Spleen (tissue), 11 donors: ENCODE data around the gene ATAD1. TPM values are rescaled to one million over a fixed set of nuclear protein-coding genes. Genes with fewer than 3 reads are reported as not detected.

Experiments
- DNase-seq: peaks from one replicate; pipeline ENCODE4 v3.0.0-alpha.2; 2020
- H3K27ac ChIP-seq, 8 donors: fragments of 200-600 bp; sonication (generic) in 7 of 8; 1 replicate in 4 of 8; 2 replicates in 4 of 8; pipeline versions ENCODE4 v1.5.0 to v1.8.0; 2016 to 2021; ENCODE audit warnings: inconsistent platforms in 4 of 8, mild to moderate bottlenecking in 4 of 8, moderate library complexity in 1 of 8
- H3K27me3 ChIP-seq, 7 donors: fragments of 200-600 bp; sonication (generic) in 6 of 7; replicated peaks in 1 of 7; 1 replicate in 4 of 7; 2 replicates in 3 of 7; pipeline versions ENCODE4 v1.5.0 to v1.8.0; 2016 to 2021; ENCODE audit warnings: inconsistent platforms in 3 of 7, mild to moderate bottlenecking in 1 of 7
- H3K36me3 ChIP-seq, 6 donors: fragments of 200-600 bp; sonication (generic) in 5 of 6; 1 replicate in 4 of 6; 2 replicates in 2 of 6; pipeline versions ENCODE4 v1.5.0 to v1.8.0; 2016 to 2021; ENCODE audit warnings: inconsistent platforms in 2 of 6
- H3K4me1 ChIP-seq, 6 donors: fragments of 200-600 bp; sonication (generic) in 5 of 6; 1 replicate in 3 of 6; 2 replicates in 3 of 6; pipeline versions ENCODE4 v1.5.0 to v1.8.0; 2016 to 2021; ENCODE audit warnings: inconsistent platforms in 3 of 6
- H3K4me3 ChIP-seq, 8 donors: fragments of 200-600 bp; sonication (generic) in 7 of 8; 1 replicate in 4 of 8; 2 replicates in 4 of 8; pipeline versions ENCODE4 v1.5.0 to v1.8.0; 2016 to 2021; ENCODE audit warnings: inconsistent platforms in 4 of 8, mild to moderate bottlenecking in 4 of 8, moderate library complexity in 2 of 8
- H3K9me3 ChIP-seq, 8 donors: fragments of 200-600 bp; sonication (generic) in 7 of 8; 1 replicate in 4 of 8; 2 replicates in 4 of 8; pipeline versions ENCODE4 v1.5.0 to v1.8.0; 2016 to 2021; ENCODE audit warnings: inconsistent platforms in 4 of 8
- POLR2A ChIP-seq, 3 donors: fragments of 450-650 bp; IDR thresholded peaks; one replicate each; pipeline ENCODE4 v1.5.1; 2017; ENCODE audit warnings: antibody characterized with exemption in 3 of 3, mild to moderate bottlenecking in 1 of 3
- POLR2AphosphoS5 ChIP-seq, 3 donors: sonication (generic); formaldehyde crosslinking; IDR thresholded peaks; one replicate each; pipeline ENCODE4 v1.5.1; 2017; ENCODE audit warnings: antibody characterized with exemption in 3 of 3
- WGBS, 5 donors: extraction: QIAGEN DNeasy Blood & Tissue Kit in 3 of 5; methylation state at CpG; one replicate each; pipeline versions ENCODE4 v1.1.5 to v1.1.7; 2013 to 2018; 5-methylcytosine and 5-hydroxymethylcytosine counted together
- intact Hi-C: fragments of 100-400 bp; cut with DNase I; formaldehyde crosslinking; loops from one replicate; pipeline ENCODE4 v1.15.0; 2023; ENCODE audit warnings: low total_unique reads
- polyA plus RNA-seq, 3 donors: library from polyadenylated mRNA; stranded (reverse); fragments of 200-250 nt; gene quantifications; one replicate each; pipeline ENCODE4 v1.2.1, GENCODE V29; 2013
- total RNA-seq, 7 donors: library from RNA; depleted of rRNA in 3 of 7; stranded (reverse); fragments of >200 nt in 3 of 7; fragmentation: NEBNext Ultra II Directional in 4 of 7; extraction: Animal tissue kit (Norgen Biotek cat#: 25700) in 4 of 7; gene quantifications; one replicate each; pipeline versions ENCODE4 v1.1.0 to v1.2.1, GENCODE V29; 2016 to 2021
- TF ChIP-seq, protein P1 (sequence below), 11 experiments: fragments of 200-600 bp in 7 of 11; fragments of 450-650 bp in 4 of 11; sonication (generic) in 4 of 11; IDR thresholded peaks in 8 of 11; conservative IDR thresholded peaks in 3 of 11; 1 replicate in 7 of 11; 2 replicates in 4 of 11; pipeline versions ENCODE4 v1.4.0 to v1.8.0; 2016 to 2021; ENCODE audit warnings: antibody characterized with exemption in 11 of 11, inconsistent platforms in 4 of 11, mild to moderate bottlenecking in 1 of 11
- donor health status: healthy with polysubstance abuse.
- donor health status: DM: no; HTN: no; CAD: no; lungs with moderate emphysema.
- donor health status: DM: no; HTN: no; CAD: no.
- donor health status: Bipolar disorder and iron deficiency.
- donor health status: healthy.
- donor health status: DM: no; HTN: no; CAD: no.
- donor health status: DM: yes; HTN: yes; CAD: no.

The ATAD1 gene
- total and polyA plus RNA-seq, 10 donors = 8.7 to 49.4 (median 32.3) TPM

DNA sequence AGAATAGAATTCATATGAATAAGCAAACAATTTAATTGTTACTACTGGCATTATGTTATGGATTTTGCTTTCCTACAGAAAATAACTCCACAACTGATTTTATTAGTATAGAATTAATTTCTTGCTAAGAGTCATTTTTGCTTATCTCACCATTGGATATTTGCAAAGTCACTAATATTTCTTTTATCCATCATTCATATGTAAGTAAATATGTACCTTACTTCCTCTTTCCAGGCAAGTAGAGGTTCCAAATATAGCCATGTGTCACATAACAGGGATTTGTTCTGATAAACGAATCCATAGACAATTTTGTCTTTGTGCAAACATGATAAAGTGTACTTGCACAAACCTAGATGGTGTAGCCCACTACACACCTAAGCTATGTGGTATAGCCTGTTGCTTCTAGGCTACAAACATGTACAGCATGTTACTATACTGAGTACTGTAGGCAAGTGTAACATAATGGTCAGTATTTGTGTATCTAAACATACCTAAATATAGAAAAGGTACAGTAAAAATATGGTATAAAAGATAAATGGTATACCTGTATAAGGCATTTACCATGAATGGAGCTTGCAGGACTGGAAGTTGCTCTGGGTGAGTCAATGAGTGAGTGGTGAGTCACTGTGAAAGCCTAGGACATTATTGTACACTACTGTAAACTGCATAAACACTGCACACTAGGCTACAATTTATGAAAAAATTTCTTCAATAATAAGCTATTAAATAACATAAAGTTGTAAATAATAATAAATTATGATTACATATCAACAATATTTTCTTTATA is 27.0 kb upstream of the ATAD1 start:
- intact Hi-C loops = loop anchor here (5.0 kb wide), 1 partner anchor 707 kb away; no protein-coding TSS in a partner anchor
- 19 to 31% (median 24%) methylated on average over 1 of the region's 1 CpG for WGBS, 5 donors
- TF ChIP-seq POLR2A (IDR thresholded peaks at IDR 0.05) (no peak), POLR2AphosphoS5 (IDR thresholded peaks at IDR 0.05) (no peak)
- TF ChIP-seq, protein P1, sequence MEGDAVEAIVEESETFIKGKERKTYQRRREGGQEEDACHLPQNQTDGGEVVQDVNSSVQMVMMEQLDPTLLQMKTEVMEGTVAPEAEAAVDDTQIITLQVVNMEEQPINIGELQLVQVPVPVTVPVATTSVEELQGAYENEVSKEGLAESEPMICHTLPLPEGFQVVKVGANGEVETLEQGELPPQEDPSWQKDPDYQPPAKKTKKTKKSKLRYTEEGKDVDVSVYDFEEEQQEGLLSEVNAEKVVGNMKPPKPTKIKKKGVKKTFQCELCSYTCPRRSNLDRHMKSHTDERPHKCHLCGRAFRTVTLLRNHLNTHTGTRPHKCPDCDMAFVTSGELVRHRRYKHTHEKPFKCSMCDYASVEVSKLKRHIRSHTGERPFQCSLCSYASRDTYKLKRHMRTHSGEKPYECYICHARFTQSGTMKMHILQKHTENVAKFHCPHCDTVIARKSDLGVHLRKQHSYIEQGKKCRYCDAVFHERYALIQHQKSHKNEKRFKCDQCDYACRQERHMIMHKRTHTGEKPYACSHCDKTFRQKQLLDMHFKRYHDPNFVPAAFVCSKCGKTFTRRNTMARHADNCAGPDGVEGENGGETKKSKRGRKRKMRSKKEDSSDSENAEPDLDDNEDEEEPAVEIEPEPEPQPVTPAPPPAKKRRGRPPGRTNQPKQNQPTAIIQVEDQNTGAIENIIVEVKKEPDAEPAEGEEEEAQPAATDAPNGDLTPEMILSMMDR (IDR thresholded peaks at IDR 0.05 in 8 of 11, conservative IDR thresholded peaks at IDR 0.05 in 3 of 11) = no peak
- no peak overlapping the region for H3K27ac ChIP-seq
- H3K27me3 ChIP-seq = no peaks in the 10 kb centered on the region
- DNase-seq = no peak
- no peaks in the 10 kb centered on the region for H3K4me1 ChIP-seq
- H3K36me3 ChIP-seq = no peaks in the 10 kb centered on the region
- no peak overlapping the region for H3K4me3 ChIP-seq
- H3K9me3 ChIP-seq = no peaks in the 10 kb centered on the region

DNA sequence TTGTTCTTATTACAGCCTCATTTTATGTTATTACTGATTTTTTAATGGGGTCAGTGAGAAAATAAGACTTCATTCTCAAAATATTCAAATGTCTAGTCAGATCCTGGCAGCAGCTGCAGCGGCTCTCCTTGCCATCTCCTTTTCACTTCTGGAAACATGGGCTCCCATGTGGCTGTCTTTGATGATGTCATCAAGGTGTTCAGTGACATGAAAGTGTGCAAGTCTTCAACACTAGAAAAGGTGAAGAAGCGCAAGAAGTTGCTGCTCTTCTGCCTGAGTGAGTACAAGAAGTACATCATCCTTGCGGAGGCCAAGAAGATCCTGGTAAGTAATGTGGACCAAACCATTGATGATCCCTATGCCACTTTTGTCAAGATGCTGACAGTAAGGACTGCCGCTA is 25.7 kb upstream of the ATAD1 start:
- H3K4me3 ChIP-seq = no peak overlapping the region
- TF ChIP-seq, protein P1 (IDR thresholded peaks at IDR 0.05 in 8 of 11, conservative IDR thresholded peaks at IDR 0.05 in 3 of 11) = no peak
- no peak for TF ChIP-seq POLR2AphosphoS5 (IDR thresholded peaks at IDR 0.05)
- TF ChIP-seq POLR2A (IDR thresholded peaks at IDR 0.05) = no peak
- no peak overlapping the region for H3K27ac ChIP-seq
- intact Hi-C loops = no loop called here
- no peaks in the 10 kb centered on the region for H3K36me3 ChIP-seq
- no peaks in the 10 kb centered on the region for H3K9me3 ChIP-seq
- no peaks in the 10 kb centered on the region for H3K4me1 ChIP-seq
- H3K27me3 ChIP-seq = no peaks in the 10 kb centered on the region
- 96 to 99% (median 97%) methylated on average over 4 of the region's 4 CpGs for WGBS, 5 donors
- no peak for DNase-seq

DNA sequence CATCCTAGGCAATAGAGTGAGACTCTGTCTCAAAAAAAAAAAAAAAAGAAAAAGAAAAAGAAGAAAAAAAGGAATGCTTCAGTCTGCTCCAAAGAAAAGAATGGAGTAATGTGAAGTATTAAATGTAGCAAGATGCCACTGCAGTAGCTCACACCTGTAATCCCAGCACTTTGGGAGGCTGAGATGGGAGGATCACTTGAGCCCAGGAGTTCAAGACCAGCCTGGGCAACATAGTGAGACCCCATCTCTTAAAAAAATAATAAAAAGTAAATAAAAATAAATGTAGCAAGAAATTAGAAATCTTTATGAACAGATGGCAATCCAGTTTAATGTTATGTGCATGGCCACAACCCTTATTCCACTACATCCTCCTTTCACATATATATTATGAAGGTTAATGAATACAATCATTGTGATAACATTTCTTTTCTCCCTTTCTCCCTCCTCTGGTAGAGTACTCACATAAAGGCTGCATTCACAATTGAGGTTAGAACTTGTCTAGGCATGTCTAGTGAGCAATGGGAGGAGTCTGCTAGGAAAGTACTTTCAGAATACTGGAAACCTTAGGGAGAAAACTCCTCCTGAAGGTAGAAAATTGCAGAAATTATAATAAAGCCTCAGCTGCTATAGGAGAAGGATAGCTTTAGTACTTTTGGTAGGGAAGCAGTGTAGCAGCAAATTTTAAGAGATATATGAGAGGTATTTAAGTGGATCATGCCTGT is 24.9 kb upstream of the ATAD1 start:
- no peak overlapping the region for H3K27ac ChIP-seq
- no peaks in the 10 kb centered on the region for H3K27me3 ChIP-seq
- intact Hi-C loops = no loop called here
- DNase-seq = no peak
- no peaks in the 10 kb centered on the region for H3K9me3 ChIP-seq
- no peak for TF ChIP-seq POLR2A (IDR thresholded peaks at IDR 0.05)
- no peak for TF ChIP-seq POLR2AphosphoS5 (IDR thresholded peaks at IDR 0.05)
- TF ChIP-seq, protein P1 (IDR thresholded peaks at IDR 0.05 in 8 of 11, conservative IDR thresholded peaks at IDR 0.05 in 3 of 11) = no peak
- no peaks in the 10 kb centered on the region for H3K4me1 ChIP-seq
- no peak overlapping the region for H3K4me3 ChIP-seq
- H3K36me3 ChIP-seq = no peaks in the 10 kb centered on the region

DNA sequence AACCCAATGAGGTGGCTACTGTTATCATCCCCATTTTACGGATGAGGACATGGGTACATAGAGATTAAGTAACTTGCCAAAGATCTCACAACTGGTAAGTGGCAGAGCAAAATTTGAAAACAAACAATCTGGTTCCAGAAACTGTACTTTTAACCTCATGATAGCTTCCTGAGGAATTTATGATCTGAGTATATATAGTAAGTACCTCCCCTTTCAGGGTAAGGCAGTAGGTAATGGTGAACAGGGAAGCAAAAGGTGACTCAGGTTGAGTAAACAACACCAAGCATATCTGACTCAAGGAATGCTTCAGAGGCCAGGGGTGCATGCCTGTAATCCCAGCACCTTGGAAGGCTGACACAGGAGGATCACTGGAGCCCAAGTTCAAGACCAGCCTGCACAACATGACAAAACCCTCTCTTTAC is 24.2 kb upstream of the ATAD1 start:
- intact Hi-C loops = no loop called here
- no peaks in the 10 kb centered on the region for H3K36me3 ChIP-seq
- no peaks in the 10 kb centered on the region for H3K27me3 ChIP-seq
- DNase-seq = no peak
- no peak overlapping the region for H3K4me3 ChIP-seq
- H3K27ac ChIP-seq = no peak overlapping the region
- TF ChIP-seq POLR2AphosphoS5 (IDR thresholded peaks at IDR 0.05) (no peak), POLR2A (IDR thresholded peaks at IDR 0.05) (no peak)
- H3K9me3 ChIP-seq = no peaks in the 10 kb centered on the region
- peaks cover 0 to 6% (median 0%) of the 10 kb centered on the region in 6 donors for H3K4me1 ChIP-seq
- 92 to 100% (median 98%) methylated on average over 1 of the region's 1 CpG for WGBS, 5 donors
